GM12891 (cell line): ENCODE data around the gene FREM1.

ENCODE experiments used
- PAX5 ChIP-seq: IDR thresholded peaks from 2 replicates; pipeline ENCODE4 v1.6.1; 2011; ENCODE audit warnings: low read length, moderate library complexity, mild to moderate bottlenecking; ENCODE audit not compliant: insufficient read depth, severe bottlenecking
- POLR2AphosphoS5 ChIP-seq: IDR thresholded peaks from 2 replicates; pipeline ENCODE4 v1.6.1; 2011; ENCODE audit warnings: low read depth, low read length, control low read depth

- no peak for TF ChIP-seq POLR2AphosphoS5
- no peak for TF ChIP-seq PAX5
Measured at GRCh38 chr9:14775917-14776316, 134.3 kb downstream of the FREM1 start.
